Measurements from ENCODE around the gene LAMP5.

- TF ChIP-seq, protein P1, sequence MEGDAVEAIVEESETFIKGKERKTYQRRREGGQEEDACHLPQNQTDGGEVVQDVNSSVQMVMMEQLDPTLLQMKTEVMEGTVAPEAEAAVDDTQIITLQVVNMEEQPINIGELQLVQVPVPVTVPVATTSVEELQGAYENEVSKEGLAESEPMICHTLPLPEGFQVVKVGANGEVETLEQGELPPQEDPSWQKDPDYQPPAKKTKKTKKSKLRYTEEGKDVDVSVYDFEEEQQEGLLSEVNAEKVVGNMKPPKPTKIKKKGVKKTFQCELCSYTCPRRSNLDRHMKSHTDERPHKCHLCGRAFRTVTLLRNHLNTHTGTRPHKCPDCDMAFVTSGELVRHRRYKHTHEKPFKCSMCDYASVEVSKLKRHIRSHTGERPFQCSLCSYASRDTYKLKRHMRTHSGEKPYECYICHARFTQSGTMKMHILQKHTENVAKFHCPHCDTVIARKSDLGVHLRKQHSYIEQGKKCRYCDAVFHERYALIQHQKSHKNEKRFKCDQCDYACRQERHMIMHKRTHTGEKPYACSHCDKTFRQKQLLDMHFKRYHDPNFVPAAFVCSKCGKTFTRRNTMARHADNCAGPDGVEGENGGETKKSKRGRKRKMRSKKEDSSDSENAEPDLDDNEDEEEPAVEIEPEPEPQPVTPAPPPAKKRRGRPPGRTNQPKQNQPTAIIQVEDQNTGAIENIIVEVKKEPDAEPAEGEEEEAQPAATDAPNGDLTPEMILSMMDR (IDR thresholded peaks at IDR 0.05 in 4 of 5, conservative IDR thresholded peaks at IDR 0.05 in 1 of 5) = no peak
- TF ChIP-seq POLR2A (IDR thresholded peaks at IDR 0.05) = no peak
These were observed 31.3 kb upstream of the LAMP5 start for GRCh38 chr20:9483131-9483530.
